ENCODE results near the gene PDE6B.

GRCh38 chr4:681736-682451 lies 56.5 kb downstream of the PDE6B start:
- TF ChIP-seq CTCF (conservative IDR thresholded peaks at IDR 0.05 in 1 of 2, IDR thresholded peaks at IDR 0.05 in 1 of 2; ENCODE audit: low read depth in 1 of 2, low read length in 2 of 2) (no peak), EZH2 (IDR thresholded peaks at IDR 0.05; ENCODE audit: low read length, missing control alignments) (no peak)

Measured in fibroblast of lung (primary cell).